ENCODE results near the gene PKDCC.
"Not testable (repeated sequence)": the region's sequence is repeated elsewhere in the genome, so short reads cannot be mapped to it uniquely, and the experiment has no call there.

PKDCC gene

DNA sequence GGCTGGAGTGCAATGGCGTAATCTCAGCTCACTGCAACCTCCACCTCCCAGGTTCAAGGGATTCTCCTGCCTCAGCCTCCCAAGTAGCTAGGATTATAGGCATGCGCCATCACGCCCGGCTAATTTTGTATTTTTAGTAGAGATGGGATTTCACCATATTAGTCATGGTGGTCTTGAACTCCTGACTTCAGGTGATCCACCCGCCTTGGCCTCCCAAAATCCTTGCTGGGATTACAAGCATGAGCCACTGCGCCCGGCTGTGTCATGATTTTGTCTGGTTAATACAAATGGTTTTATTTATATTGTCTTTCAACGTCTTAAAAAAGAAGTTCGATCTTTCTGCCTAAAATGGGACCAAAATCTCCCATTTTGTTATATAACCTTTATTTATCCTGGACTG, 19.2 kb downstream of the PKDCC start:
- DNase-seq, result not testable (repeated sequence)

DNA sequence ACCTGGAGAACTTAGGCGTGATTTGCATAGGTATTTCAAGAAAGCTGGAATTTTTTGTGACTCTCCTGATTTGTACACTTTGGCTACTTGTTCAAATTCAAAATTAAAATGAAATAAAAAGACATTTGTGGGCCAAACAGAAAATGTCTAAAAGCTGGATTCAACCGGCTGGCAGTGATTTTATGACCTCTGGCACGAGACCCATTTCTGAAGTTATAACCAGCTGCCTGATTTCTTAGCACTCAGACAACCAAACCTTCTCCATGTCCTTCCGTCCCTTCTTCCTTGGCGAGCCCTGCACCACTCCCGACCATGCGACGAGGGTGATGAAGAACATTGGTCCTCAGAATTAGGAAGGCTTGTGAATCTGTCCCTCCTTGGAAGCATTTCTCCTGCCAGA, 19.7 kb downstream of the PKDCC start:
- DNase-seq, result no peak

DNA sequence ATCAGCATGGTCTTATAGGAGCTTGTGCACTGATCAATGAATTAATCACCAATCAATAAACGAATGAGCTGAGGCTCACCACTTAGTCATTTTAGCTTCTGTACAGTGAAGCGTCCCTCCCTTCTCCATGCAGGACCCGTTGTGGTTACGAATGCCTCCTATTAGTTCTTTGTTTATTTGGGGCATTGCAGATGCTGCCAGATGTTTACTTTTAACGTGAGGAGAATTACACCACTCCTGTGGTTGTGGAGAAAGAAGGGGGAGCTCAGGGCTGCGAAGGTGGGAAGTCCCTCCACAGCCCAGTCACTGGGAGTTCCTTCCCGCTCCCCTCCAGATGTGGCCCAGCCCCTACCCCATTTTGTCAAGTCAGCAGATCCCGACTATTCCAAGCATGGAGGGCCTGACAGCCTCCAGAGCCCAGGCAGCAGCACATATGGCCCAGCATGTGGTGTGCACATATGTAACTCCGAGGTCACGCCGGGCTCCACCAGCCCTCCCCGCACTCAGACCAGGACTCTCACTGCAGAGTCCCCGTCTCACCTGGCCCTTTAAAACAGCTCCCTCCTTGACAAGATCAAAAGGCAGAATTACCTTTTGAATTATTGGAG, 20.9 kb downstream of the PKDCC start:
- no peak for DNase-seq

DNA sequence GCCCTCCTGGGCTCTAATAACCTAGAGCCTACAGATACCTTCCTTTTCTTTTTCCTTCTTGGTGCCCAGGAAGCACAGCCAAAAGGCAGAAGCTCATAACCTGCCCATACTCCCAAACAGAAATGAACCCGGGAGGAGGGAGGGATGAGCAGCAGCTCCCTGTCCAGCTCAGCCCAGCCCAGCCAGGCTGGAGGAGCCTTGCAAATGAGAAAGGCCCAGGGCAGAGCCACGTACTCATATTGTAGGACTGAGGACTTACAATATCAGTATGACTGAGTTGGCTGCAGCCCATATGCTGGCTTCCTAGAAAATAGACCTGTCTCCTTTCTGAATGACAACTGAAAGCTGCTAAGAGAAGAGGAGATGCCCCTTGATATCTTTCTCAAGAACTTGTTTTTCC, 21.7 kb downstream of the PKDCC start:
- no peak for DNase-seq

DNA sequence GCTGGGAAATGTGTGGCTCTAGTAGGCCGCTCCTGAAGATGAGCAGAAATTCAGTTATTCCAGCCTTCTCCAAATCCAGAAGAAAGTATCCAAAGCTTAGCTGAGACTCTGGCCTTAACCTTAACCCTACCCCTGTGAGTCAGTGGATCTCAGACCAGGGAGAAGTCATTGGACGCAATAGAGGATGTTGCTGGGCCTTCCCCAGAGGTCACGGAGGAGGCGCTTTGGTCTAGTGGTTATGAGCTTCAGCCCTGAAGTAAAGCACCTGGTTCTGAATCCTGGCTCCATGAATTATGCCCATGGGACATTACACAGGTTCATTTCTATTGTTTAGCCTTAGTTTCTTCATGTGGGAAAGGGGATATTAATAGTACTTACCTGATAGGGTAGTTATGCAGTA, 24.0 kb downstream of the PKDCC start:
- no peak for DNase-seq

DNA sequence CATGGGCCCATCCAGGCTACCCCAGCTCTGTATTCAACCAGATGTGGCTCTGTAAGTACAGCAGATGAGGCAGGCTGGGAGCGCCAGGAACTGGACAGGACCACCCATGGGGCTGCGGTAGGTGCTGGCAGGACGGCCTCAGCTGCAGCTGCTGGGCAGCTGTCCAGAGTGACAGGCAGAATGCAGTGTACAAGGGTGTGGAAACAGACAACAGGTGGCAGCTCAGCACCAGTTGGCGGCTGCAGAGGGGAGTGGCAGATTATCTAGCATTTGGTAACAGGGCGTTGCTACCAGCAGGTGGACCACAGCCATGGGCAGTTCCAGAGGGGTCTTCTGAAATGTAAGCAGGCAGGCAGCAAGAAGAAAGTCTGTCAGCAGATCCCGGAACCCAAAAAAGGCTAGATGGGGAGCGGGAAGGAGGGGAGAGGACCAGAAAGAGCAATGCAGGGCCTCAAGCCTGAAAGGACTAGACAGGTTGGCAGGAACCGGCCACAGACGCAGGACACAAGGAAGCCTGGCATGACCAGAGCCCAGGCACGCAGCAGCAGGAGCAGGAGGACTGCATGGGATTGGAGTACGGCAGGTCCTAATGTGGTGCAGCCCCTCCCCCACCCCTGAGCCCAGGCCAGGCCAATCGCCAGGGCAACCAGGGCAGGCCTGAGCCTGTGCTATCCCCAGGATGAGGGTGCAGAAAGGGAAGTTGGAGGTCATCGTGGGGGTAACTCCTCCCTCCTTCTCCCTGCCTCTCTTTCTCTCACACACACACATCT, 24.7 kb downstream of the PKDCC start:
- DNase-seq, result no peak

DNA sequence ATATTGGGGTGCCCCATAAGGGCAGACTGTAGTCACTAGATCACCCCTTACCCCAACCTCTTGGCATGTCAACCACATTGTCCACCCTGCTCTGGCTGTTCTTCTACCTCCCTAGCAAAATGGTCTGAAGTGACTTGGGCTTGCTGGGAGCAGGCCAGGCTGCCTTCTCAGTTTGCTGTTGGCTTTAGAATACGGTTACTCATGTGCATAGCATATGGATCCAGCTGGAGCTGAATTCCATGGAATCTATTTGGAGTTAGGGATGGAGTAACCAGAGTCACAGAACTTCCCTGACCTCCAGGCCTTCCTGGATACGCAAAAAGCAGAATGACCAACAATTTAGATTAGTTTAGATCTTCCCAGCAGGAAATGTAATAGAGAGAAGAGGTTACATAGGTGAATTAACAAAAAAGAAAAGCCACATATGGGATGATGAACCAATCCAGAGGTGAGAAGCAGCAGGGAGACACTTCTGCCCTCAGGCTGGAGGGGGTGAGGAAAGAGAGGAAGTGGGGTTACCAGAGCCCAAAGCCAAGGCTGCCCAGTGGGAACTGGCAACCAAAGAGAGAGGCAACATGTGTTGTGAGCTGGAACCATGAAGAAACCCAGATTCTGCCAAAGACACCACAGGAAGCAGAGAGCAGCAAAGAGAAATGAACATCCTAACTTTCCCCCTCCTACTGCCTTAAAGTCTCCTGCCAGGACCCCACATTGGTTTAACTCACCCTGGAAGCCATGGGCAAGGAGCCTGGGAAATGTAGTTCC, 26.1 kb downstream of the PKDCC start:
- no peak for DNase-seq

DNA sequence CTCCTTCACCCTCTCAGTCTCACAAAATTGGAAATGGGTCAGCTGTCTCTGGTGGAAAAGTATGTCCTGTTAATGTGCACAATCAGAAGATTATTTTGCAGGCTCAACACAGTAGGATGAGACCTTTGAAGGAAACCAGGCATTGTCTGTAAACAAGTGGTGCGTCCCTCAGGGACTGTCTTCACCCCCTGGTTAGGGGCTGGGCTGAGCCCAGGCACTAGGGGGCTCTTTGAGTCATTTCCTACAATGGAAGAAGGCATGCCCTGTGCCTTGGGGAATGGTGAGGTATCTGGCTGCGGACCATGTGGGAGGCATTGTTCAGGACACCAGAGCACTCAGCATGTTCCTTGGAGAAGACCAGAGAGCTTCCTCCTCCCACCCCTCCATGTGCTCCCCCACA, 26.8 kb downstream of the PKDCC start:
- DNase-seq, result no peak

DNA sequence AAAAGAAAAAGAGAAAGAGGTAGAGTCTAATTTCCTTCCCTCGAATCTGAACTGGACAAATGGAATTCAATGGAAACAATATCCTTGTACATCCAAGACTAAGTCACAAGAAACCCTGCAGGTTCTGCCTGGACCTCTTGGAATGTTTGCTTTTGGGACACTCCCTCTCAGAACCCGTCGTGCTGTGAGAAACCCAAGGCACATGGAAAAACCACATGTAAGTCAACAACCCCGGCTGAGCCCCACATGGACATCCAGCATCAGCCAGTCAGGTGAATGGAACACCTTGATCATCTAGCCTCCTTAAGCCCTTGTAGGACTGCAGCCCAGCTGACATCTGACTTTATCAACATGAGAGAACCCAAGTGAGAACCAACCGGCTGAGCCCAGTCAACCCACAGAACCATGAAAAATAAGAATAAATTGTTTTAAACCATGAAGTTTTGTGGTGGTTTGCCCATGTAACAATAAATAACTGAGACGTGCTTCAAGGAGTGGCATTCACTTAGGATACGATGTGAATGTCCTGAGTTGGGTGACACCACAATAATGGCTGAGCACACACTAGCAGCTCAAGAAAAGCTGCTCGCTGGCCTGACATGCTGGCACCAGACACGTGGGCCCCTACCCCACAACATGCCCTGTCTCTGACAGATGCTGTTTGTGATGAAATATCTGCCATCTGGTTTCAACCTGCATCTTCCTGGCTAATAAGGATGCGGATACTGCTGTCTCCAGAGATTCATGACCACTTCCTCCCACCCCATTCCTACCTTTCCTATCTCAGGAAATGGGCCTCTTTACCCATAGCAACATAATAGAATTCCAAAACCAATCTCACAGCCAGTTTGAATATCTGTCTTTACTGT, 28.8 kb downstream of the PKDCC start:
- no peak for DNase-seq

DNA sequence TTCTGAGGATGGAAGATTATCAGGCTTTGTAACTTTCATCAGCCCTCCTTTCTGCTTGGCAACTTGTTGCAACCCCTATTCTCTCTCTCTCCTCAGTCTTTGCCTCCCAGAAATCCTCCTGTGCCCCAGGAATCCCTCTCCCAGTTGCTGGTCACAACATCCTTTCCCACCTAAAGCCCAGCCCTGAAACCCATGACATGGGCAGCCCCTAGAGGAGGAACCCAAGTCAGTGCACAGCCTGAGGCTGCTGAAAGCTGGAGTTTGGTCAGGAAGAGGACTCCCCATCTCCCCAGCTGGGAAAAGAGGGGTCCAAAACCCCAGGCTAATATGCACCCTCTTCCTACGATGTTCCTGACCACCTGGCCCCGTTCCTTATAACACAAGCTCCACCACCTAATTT, 29.5 kb downstream of the PKDCC start:
- DNase-seq, result peak in 1 of 2 experiments; percentile 4

DNA sequence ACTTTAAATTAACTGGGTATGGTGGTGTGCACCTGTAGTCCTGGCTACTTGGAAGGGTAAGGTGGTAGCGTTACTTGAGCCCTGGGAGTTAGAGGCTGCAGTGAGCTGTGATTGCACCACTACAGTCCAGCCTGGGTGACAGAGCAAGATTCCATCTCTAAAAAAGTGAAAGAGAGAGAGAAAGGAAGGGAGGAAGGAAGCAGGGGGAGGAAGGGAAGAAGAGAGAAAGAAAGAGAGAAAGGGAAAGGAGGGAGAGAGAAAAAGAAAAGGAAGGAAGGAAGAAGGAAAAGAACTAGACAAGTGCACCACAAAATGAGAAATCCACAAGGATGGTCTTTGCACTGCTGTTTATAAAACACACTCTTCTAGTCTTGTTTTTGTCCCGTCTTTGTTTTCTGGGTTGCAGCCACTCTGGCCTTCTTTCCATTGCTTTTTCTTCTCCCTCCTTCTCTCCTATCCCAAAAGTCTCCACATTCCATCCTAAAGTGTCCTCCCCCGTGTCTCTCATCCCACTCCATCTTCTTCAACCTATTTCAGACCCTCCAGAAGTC, 32.0 kb downstream of the PKDCC start:
- no peak for DNase-seq

DNA sequence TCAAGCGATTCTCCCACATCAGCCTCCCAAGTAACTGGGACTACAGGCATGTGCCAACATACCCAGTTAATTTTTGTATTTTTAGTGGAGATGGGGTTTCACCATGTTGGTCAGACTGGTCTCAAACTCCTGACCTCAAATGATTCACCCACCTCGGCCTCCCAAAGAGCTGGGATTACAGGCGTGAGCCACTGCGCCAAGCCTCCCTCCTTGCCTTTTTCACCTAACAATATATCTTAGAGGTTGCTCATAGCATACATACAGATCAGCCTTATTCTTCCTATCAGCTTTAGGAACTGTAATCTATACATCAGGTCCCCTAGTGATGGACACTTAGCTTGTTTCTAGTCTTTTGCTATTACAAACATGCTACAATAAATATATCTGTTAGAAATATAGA, 33.3 kb downstream of the PKDCC start:
- not testable (repeated sequence) for DNase-seq

DNA sequence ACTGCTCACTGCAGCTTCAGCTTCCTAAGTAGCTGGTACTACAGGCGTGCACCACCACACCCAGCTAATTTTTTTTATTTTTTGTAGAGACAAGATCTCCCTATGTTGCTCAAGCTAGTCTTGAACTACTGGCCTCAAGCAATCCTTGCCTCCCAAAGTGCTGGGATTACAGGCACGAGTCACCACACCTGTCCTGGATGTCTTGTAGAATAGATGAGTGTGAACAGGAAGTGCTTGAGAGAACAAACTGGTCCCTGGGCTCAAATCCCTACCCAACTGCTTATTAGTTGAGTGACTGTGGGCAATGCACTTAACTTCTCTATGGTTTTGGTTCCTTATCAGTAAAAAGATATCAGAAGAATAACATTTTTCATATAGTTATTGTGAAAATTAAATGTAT, 34.2 kb downstream of the PKDCC start:
- DNase-seq, result no peak

DNA sequence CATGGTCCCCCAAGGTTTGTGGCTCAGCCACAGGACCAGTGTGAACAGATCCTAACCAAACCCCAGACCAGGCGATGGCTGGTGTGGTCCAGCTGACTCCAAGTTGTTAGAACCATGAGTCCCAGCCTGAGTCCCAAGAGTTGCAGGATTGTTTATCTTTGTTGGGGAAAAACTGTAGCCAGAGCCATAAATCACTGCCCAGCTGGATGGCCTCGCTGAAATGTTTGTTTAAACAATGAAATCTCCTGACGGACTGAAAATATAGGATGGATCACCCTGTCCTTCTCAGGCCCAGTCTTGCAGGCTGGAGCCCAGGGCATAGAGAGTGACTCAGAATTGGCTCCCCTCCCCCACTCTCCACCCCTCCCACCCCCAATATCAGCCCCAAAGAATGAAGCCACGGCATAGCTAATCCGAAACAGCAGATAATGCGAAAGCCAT, 36.4 kb downstream of the PKDCC start:
- no peak for DNase-seq

DNA sequence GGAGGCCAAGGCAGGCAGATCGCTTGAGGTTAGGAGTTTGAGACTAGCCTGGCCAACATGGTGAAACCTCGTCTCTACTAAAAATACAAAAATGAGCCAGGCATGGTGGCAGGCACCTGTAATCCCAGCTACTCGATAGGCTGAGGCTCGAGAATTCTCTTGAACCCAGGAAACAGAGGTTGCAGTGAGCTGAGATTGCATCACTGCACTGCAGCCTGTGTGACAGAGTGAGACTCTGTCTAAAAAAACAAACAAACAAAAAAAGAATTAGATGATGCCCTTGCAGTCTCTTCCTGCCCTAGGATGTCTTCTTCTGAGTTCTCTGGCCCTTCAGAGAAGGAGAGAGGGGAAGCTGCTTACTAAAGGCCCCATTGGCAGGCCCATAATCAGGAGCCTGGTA, 37.2 kb downstream of the PKDCC start:
- not testable (repeated sequence) for DNase-seq

DNA sequence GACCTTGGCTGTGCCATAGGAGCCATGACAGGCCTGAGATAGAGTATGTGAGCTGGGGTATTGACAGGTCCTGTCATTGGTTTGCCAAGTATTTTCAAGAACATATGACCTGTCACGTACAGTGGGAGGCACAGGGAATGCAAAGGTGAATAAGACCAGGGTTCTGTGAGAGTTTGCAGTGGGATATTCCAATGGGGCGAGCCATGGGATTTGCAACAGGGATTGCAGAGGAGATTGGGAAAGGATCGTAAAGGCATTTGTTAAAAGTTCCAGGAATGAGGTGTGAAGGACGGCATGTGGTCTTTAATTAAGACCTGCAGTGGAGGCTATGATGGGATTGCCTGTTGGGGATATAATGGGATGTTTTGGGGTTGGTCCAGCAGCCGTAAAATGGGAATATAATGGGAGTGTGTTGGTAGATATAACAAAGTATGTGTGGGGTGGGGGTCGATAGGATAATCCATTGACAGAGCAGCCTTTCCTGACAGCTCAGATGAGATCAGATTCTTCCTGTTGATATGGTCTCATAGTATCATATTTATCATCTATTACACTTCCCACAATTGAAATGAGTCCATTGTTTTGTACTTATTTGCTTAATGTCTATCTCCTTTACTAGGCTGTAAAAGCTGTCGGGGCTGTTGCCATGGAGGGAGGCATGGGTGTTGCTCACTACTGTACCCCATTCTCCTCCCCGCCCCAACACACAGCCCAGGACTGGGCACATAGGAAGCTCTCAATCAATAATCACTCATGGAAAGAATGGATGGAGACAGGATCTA, 38.1 kb downstream of the PKDCC start:
- DNase-seq, result no peak

DNA sequence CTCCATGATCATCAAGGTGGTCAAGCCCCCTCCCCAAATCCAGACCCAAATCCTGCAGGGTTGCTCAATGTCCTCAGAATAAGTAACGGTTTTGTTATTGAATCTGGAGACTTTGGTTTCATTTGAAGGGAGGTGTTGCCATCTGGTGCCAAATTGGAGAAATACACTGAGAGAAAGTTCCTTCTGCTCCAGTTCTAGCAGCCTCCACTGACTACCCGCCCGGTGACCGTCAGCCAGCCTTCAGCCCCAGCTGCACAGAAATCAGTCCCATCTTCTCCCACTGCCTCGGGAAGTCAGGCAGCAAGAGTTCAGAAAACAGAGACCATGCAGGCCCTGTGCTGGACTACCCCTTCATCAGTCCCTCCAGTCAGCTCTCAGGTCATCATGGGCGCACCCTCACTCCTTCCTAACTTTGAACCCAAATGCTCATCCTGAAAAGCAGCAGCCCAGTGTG, 38.7 kb downstream of the PKDCC start:
- peak; percentile 20 to 23 for DNase-seq

DNA sequence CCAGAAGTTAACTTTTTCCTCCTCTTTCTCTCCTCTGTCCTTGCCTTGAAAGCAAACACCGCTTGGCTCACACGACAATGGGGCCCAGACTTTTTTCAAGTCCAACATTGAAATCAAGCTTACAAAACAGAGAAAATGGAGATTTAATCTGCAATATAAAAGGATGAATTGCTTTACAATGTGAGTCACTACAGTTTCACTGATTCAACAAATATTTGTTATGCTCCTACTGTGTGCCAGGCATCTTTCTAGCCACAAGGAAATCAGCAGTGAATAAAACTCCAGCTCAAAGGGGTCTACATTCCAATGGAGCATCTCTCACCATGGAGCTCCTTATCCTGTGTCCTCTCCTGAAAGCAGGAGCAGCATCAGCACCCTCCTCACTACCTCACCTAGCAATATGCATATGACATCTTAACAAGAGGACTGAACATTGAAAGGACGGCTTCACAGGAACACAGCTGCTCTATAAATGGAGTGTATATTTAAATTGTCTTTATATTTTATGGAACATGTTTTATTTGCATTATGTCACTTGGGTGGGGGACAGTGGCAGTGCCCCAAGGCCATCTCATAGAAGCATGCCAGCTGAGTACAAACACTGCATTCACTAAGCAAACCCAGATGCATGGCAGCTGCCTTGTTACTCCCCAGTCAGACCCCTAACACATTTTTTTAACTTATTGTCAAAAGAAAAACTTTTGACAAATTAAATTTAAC, 39.5 kb downstream of the PKDCC start:
- no peak for DNase-seq

DNA sequence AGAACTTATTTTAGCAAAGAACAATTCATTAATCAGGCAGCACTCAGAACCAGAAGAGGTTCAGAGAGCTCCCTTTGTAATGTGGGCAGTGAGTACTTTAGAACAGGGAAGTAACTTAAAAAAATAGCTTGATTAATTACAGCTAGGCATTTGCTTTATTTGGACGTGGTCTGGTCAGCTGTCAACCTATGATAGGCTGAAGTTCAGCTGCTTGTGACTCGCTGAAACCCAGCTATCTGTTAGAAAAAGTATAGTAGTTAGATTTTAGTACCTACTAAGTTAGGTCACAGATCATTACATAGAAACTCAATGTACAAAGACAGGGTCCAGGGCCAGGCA, 40.0 kb downstream of the PKDCC start:
- no peak for DNase-seq

DNA sequence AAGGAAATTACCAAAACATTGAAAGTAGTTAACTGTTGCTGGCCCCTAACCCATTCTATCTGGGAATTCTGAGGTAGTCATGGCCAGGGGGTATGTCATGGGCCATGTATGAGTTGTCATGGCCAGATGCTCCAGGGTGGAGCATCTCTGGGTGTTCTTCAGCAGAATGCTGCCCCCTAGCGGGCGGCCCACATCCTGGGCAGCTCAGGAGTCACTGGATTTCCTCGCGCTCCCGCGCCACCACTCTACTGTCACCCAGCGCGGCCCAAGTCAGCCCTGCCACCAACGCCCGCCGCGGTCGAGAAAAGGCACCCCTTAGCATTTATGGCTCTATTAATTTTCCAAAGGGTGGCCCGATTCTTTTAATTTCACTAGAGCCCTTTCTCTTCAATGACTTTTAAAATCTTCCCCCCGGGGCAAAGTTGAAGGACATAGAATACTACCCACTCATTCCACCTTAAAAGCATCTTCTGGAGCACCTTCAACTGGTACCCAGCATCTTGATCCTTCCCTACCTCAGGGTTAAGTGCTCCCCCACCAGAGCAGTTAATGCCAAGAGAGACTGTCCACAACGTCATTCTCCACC, 41.6 kb downstream of the PKDCC start:
- DNase-seq, result peak; percentile 12 to 41

DNA sequence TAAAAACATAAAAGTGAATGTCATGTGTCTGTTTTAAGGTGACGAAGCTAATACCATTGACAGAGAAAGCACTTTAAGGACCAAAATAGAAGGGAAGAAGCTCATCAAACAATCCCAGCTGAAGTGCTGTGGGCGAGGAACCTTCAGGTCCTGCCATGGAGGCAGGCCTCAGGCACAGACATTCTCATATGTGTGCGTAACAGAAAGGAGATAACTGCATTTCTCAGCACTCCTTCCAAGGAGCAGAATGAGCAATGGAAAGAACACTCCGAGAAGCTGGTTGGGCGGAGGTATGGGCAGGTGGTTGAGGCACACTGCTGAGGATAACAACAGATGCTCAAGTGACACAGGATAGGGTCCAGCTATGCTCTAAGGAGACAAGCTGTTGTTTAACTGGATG, 42.4 kb downstream of the PKDCC start:
- DNase-seq, result no peak
